Body of pancreas (tissue), 4 donors: Measurements from ENCODE around the gene SRGAP2.
"Not testable (repeated sequence)": the region's sequence is repeated elsewhere in the genome, so short reads cannot be mapped to it uniquely, and the experiment has no call there.

ENCODE experiments used
- CTCF ChIP-seq, 7 experiments: fragments of 450-650 bp in 4 of 7; fragments of 200-600 bp in 3 of 7; sonication (generic) in 3 of 7; IDR thresholded peaks; one replicate each; pipeline ENCODE4 v1.5.1; 2016 to 2019; ENCODE audit warnings: antibody characterized with exemption in 7 of 7
- POLR2A ChIP-seq, 3 donors: fragments of 450-650 bp; IDR thresholded peaks; one replicate each; pipeline ENCODE4 v1.6.1; 2016; ENCODE audit warnings: antibody characterized with exemption in 3 of 3, mild to moderate bottlenecking in 2 of 3

- TF ChIP-seq POLR2A, CTCF (IDR thresholded peaks at IDR 0.05): not testable (repeated sequence)
Measured at GRCh38 chr1:206178061-206178989, 25.0 kb upstream of the SRGAP2 start.
